22Rv1 (cell line): ENCODE data around the gene IGF2R.

Experiments used
- ZFX ChIP-seq: fragments of 450-650 bp; IDR thresholded peaks from 2 replicates; pipeline ENCODE4 v1.6.1; 2017; ENCODE audit warnings: antibody characterized with exemption, borderline replicate concordance
- TF ChIP-seq, protein P1 (sequence below): fragments of 450-650 bp; IDR thresholded peaks from 2 replicates; pipeline ENCODE4 v1.5.1; 2017; ENCODE audit warnings: mild to moderate bottlenecking

GRCh38 chr6:160116411-160116810, 147.5 kb downstream of the IGF2R start:
- TF ChIP-seq, protein P1, sequence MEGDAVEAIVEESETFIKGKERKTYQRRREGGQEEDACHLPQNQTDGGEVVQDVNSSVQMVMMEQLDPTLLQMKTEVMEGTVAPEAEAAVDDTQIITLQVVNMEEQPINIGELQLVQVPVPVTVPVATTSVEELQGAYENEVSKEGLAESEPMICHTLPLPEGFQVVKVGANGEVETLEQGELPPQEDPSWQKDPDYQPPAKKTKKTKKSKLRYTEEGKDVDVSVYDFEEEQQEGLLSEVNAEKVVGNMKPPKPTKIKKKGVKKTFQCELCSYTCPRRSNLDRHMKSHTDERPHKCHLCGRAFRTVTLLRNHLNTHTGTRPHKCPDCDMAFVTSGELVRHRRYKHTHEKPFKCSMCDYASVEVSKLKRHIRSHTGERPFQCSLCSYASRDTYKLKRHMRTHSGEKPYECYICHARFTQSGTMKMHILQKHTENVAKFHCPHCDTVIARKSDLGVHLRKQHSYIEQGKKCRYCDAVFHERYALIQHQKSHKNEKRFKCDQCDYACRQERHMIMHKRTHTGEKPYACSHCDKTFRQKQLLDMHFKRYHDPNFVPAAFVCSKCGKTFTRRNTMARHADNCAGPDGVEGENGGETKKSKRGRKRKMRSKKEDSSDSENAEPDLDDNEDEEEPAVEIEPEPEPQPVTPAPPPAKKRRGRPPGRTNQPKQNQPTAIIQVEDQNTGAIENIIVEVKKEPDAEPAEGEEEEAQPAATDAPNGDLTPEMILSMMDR: no peak
- TF ChIP-seq ZFX: no peak
